Heart left ventricle (tissue), 16 donors: ENCODE measurements around the gene C1orf146. TPM values are rescaled to one million over a fixed set of nuclear protein-coding genes. Genes with fewer than 3 reads are reported as not detected.

ENCODE experiments used
- ATAC-seq, 4 donors: fragments of 200-7000 bp; cut with Tn5 transposase; one replicate each; pipeline ENCODE4 v1.9.1; 2020 to 2022; ENCODE audit warnings: moderate library complexity in 4 of 4, mild to moderate bottlenecking in 3 of 4, moderate number of reproducible peaks in 1 of 4
- DNase-seq, 5 donors: peaks; one replicate each; pipeline ENCODE4 v3.0.0-alpha.2; 2020
- H3K27ac ChIP-seq, 12 donors: fragments of 200-600 bp; sonication (generic) in 4 of 12; one replicate each; pipeline versions ENCODE4 v1.5.0 to v1.8.0; 2016 to 2022; ENCODE audit warnings: mild to moderate bottlenecking in 2 of 12
- H3K27me3 ChIP-seq, 9 donors: fragments of 200-600 bp; sonication (generic) in 2 of 9; one replicate each; pipeline versions ENCODE4 v1.5.1 to v1.8.0; 2016 to 2022; ENCODE audit warnings: mild to moderate bottlenecking in 3 of 9
- H3K36me3 ChIP-seq, 9 donors: fragments of 200-600 bp; sonication (generic) in 2 of 9; one replicate each; pipeline versions ENCODE4 v1.5.0 to v1.8.0; 2018 to 2022; ENCODE audit warnings: mild to moderate bottlenecking in 2 of 9
- H3K4me1 ChIP-seq, 12 donors: fragments of 200-600 bp; sonication (generic) in 4 of 12; one replicate each; pipeline versions ENCODE4 v1.5.0 to v1.8.0; 2016 to 2022; ENCODE audit warnings: mild to moderate bottlenecking in 3 of 12
- H3K4me3 ChIP-seq, 12 donors: fragments of 200-600 bp; sonication (generic) in 4 of 12; one replicate each; pipeline versions ENCODE4 v1.5.0 to v1.8.0; 2017 to 2022; ENCODE audit warnings: mild to moderate bottlenecking in 9 of 12, moderate library complexity in 4 of 12
- H3K9me3 ChIP-seq, 12 donors: fragments of 200-600 bp; sonication (generic) in 4 of 12; one replicate each; pipeline versions ENCODE4 v1.5.0 to v1.8.0; 2016 to 2022; ENCODE audit warnings: mild to moderate bottlenecking in 1 of 12
- POLR2A ChIP-seq, 2 donors: fragments of 450-650 bp; IDR thresholded peaks; one replicate each; pipeline ENCODE4 v1.6.1; 2017; ENCODE audit warnings: antibody characterized with exemption in 2 of 2, mild to moderate bottlenecking in 2 of 2, moderate library complexity in 2 of 2
- WGBS, 4 donors: extraction: QIAGEN DNeasy Blood & Tissue Kit in 2 of 4; methylation state at CpG; one replicate each; pipeline versions ENCODE4 v1.1.5 to v1.1.7; 2013 to 2018; 5-methylcytosine and 5-hydroxymethylcytosine counted together
- intact Hi-C, 10 donors: fragments of 100-400 bp; cut with DNase I; formaldehyde crosslinking; loops; one replicate each; pipeline versions ENCODE4 v1.11.1 to v1.14.2; 2022
- polyA plus RNA-seq, 2 donors: library from polyadenylated mRNA; stranded (reverse); fragments of 200-250 nt; gene quantifications; one replicate each; pipeline ENCODE4 v1.2.3, GENCODE V29; 2013
- total RNA-seq, 9 donors: library from RNA; depleted of rRNA in 2 of 9; stranded (reverse); fragments of >200 nt in 2 of 9; fragmentation: NEBNext Ultra II Directional in 3 of 9; extraction: Animal tissue kit (Norgen Biotek cat#: 25700) in 3 of 9; gene quantifications; one replicate each; pipeline versions ENCODE4 v1.1.0 to v1.2.4, GENCODE V29; 2016 to 2023
- TF ChIP-seq, protein P1 (sequence below), 12 donors: fragments of 200-600 bp; sonication (generic) in 4 of 12; IDR thresholded peaks; one replicate each; pipeline versions ENCODE4 v1.5.0 to v1.8.0; 2018 to 2022; ENCODE audit warnings: antibody characterized with exemption in 12 of 12, mild to moderate bottlenecking in 5 of 12
- donor health status: ischemic (EF 13 %, LVEDD 7.1; RV severe dilation, severe dysfunction).
- donor health status: healthy with polysubstance abuse.
- donor health status: DM: no; HTN: yes; CAD: no.
- donor health status: DM: no; HTN: no; CAD: no.
- donor health status: ischemic (EF 25% LVEDD 6.9; RV normal size, moderate dysfunction).
- donor health status: ischemic (EF 25% LVEDD 5.7; RV mildly dilated, moderate dysfunction).
- donor health status: healthy.
- donor health status: DM: yes; HTN: yes; CAD: no.
- donor health status: ischemic (EF 35%, LVEDD 5.7; RV mildly dilated, moderate dysfunction).
- donor health status: nonischemic (EF 11% LVEDD 7.7; RV severe dilation, severe dysfunction).
- donor health status: DM: yes; HTN: yes; CAD: no.
- donor health status: PGD.
- donor health status: ischemic (EF 29% LVEDD 5.4; RV normal size, mild dysfunction).
- donor health status: nonischemic (EF 23%, LVEDD 6.1; RV moderate dilation, normal function).

Gene C1orf146
- total and polyA plus RNA-seq, 11 donors, result not detected

DNA sequence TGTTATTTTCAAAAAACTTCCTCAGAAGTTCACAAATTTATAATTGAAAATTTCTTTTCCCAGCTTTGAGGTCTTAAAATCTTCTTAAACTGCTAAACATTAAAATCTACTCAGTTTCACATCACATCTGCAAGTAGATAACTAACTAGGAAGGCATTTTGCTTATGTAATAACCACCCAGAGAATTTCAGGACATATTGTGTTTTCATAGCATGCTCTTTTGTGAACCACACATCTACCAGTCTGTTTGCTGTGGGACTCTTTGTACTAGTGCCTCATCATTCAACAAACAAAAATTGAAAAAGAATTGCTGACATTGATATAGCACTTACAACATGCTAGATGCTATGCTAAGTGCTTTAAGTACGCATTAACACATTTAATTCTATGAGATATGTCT lies 31.6 kb upstream of the C1orf146 start:
- no peak for DNase-seq
- H3K4me3 ChIP-seq, result no peak overlapping the region
- H3K9me3 ChIP-seq, result no peaks in the 10 kb centered on the region
- no peak for TF ChIP-seq POLR2A (IDR thresholded peaks at IDR 0.05)
- TF ChIP-seq, protein P1, sequence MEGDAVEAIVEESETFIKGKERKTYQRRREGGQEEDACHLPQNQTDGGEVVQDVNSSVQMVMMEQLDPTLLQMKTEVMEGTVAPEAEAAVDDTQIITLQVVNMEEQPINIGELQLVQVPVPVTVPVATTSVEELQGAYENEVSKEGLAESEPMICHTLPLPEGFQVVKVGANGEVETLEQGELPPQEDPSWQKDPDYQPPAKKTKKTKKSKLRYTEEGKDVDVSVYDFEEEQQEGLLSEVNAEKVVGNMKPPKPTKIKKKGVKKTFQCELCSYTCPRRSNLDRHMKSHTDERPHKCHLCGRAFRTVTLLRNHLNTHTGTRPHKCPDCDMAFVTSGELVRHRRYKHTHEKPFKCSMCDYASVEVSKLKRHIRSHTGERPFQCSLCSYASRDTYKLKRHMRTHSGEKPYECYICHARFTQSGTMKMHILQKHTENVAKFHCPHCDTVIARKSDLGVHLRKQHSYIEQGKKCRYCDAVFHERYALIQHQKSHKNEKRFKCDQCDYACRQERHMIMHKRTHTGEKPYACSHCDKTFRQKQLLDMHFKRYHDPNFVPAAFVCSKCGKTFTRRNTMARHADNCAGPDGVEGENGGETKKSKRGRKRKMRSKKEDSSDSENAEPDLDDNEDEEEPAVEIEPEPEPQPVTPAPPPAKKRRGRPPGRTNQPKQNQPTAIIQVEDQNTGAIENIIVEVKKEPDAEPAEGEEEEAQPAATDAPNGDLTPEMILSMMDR (IDR thresholded peaks at IDR 0.05), result no peak
- H3K36me3 ChIP-seq, result peaks cover 0 to 28% (median 11%) of the 10 kb centered on the region in 9 donors
- no peaks in the 10 kb centered on the region for H3K4me1 ChIP-seq
- H3K27ac ChIP-seq, result no peak overlapping the region
- no peak for ATAC-seq
- 91 to 100% (median 95%) methylated on average over 1 of the region's 1 CpG for WGBS, 4 donors
- H3K27me3 ChIP-seq, result no peaks in the 10 kb centered on the region
- intact Hi-C loops, result no loop called here

- no peaks in the 10 kb centered on the region for H3K4me1 ChIP-seq
- ATAC-seq, result no peak
- intact Hi-C loops, result no loop called here
- H3K27me3 ChIP-seq, result no peaks in the 10 kb centered on the region
- H3K4me3 ChIP-seq, result no peak overlapping the region
- no peak overlapping the region for H3K27ac ChIP-seq
- no peaks in the 10 kb centered on the region for H3K9me3 ChIP-seq
- no peak for TF ChIP-seq POLR2A (IDR thresholded peaks at IDR 0.05)
- TF ChIP-seq, protein P1 (IDR thresholded peaks at IDR 0.05), result no peak
- H3K36me3 ChIP-seq, result peaks cover 0 to 11% (median 5%) of the 10 kb centered on the region in 9 donors
- no peak for DNase-seq
- WGBS, 4 donors, result 83 to 88% (median 85%) methylated on average over 7 of the region's 7 CpGs
These were observed 29.1 kb upstream of the C1orf146 start for GRCh38 chr1:92188436-92189255.

DNA sequence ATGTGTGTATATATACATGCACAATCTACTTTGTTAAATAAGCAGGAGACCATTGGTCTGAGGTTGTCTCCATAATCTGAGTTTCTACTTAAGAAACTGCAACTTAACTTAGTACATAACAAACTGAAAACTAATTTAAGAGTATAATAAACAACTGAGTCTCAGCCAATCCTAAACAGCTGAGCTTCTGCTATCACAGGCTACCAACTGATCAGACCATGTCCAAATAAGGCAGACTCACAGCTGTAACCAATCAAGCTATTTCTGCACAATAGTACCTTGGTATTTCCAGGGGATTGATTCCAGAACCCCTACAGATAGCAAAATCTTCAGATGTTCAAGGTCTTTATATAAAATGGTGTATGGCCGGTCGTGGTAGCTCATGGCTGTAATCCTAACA lies 26.0 kb upstream of the C1orf146 start:
- TF ChIP-seq, protein P1 (IDR thresholded peaks at IDR 0.05), result no peak
- TF ChIP-seq POLR2A (IDR thresholded peaks at IDR 0.05), result no peak
- Histone ChIP-seq H3K4me1 (no peaks in the 10 kb centered on the region), H3K9me3 (peaks cover 0 to 6% (median 0%) of the 10 kb centered on the region in 12 donors), H3K36me3 (no peaks in the 10 kb centered on the region), H3K27ac (no peak overlapping the region), H3K4me3 (no peak overlapping the region), H3K27me3 (no peaks in the 10 kb centered on the region)
- DNase-seq (no peak), ATAC-seq (no peak)
- 63 to 82% (median 66%) methylated on average over 2 of the region's 2 CpGs for WGBS, 4 donors
- intact Hi-C loops, result no loop called here

GRCh38 chr1:92192246-92192645 lies 25.5 kb upstream of the C1orf146 start:
- Histone ChIP-seq H3K36me3 (no peaks in the 10 kb centered on the region), H3K9me3 (peaks cover 0 to 6% (median 0%) of the 10 kb centered on the region in 12 donors), H3K27me3 (no peaks in the 10 kb centered on the region), H3K27ac (no peak overlapping the region), H3K4me3 (no peak overlapping the region), H3K4me1 (no peaks in the 10 kb centered on the region)
- TF ChIP-seq POLR2A (IDR thresholded peaks at IDR 0.05), result no peak
- TF ChIP-seq, protein P1 (IDR thresholded peaks at IDR 0.05), result no peak
- 83 to 94% (median 86%) methylated on average over 8 to 9 of the region's 9 CpGs for WGBS, 4 donors
- intact Hi-C loops, result no loop called here
- ATAC-seq (no peak), DNase-seq (no peak)
